ENCODE data around the gene RAB5B.
"Not testable (repeated sequence)": the region's sequence is repeated elsewhere in the genome, so short reads cannot be mapped to it uniquely, and the experiment has no call there.

DNA sequence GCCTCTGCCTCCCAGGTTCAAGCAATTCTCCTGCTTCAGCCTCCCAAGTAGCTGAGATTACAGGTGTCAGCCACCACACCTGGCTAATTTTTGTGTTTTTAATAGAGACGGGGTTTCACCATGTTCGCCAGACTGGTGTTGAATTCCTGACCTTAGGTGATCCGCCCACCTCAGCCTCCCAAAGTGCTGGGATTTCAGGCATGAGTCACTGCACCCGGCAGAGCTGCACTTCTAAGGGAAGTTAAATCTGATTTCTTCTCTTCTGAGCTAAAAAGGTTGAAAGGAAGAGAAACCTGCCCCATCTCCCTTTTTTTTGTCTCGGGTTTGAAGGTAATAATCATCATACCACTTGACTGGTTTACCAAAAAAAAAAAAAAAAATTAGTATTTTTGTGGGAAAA, 8.0 kb downstream of the RAB5B start:
- not testable (repeated sequence) for TF ChIP-seq EZH2 (IDR thresholded peaks at IDR 0.05; ENCODE audit: low read length)
- TF ChIP-seq, protein P1, sequence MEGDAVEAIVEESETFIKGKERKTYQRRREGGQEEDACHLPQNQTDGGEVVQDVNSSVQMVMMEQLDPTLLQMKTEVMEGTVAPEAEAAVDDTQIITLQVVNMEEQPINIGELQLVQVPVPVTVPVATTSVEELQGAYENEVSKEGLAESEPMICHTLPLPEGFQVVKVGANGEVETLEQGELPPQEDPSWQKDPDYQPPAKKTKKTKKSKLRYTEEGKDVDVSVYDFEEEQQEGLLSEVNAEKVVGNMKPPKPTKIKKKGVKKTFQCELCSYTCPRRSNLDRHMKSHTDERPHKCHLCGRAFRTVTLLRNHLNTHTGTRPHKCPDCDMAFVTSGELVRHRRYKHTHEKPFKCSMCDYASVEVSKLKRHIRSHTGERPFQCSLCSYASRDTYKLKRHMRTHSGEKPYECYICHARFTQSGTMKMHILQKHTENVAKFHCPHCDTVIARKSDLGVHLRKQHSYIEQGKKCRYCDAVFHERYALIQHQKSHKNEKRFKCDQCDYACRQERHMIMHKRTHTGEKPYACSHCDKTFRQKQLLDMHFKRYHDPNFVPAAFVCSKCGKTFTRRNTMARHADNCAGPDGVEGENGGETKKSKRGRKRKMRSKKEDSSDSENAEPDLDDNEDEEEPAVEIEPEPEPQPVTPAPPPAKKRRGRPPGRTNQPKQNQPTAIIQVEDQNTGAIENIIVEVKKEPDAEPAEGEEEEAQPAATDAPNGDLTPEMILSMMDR (optimal IDR thresholded peaks at IDR 0.05 in 1 of 3, IDR thresholded peaks at IDR 0.05 in 1 of 3, conservative IDR thresholded peaks at IDR 0.05 in 1 of 3; ENCODE audit: extremely low read depth in 1 of 3, insufficient read depth in 2 of 3, low read length in 3 of 3): not testable (repeated sequence)

Data from keratinocyte (primary cell).